KMS-11 (cell line): ENCODE data around the gene HHIPL1.
A peak's percentile ranks its signal among the peaks of the same experiment; 100 is the strongest.

Source experiments
- H2AFZ ChIP-seq: fragments of 200-600 bp; sonication (generic); 2 replicates; pipeline ENCODE4 v1.6.1; 2016; ENCODE audit warnings: antibody characterized with exemption, mixed run types, low read depth
- H3K27ac ChIP-seq: fragments of 200-600 bp; sonication (generic); 2 replicates; pipeline ENCODE4 v1.6.1; 2016; ENCODE audit warnings: mild to moderate bottlenecking, mixed run types
- H3K27me3 ChIP-seq: fragments of 200-600 bp; sonication (generic); 2 replicates; pipeline ENCODE4 v1.6.1; 2017; ENCODE audit warnings: mild to moderate bottlenecking, low read depth, mixed run types, moderate library complexity; ENCODE audit not compliant: insufficient read depth
- H3K36me3 ChIP-seq: fragments of 200-600 bp; sonication (generic); 2 replicates; pipeline ENCODE4 v1.6.1; 2017; ENCODE audit warnings: mild to moderate bottlenecking, mixed run types; ENCODE audit not compliant: insufficient read depth
- H3K4me1 ChIP-seq: fragments of 200-600 bp; sonication (generic); 2 replicates; pipeline ENCODE4 v1.6.1; 2016; ENCODE audit warnings: mild to moderate bottlenecking, low read depth, mixed run types; ENCODE audit not compliant: poor library complexity, severe bottlenecking
- H3K4me2 ChIP-seq: fragments of 200-600 bp; sonication (generic); 2 replicates; pipeline ENCODE4 v1.7.0; 2016; ENCODE audit warnings: mild to moderate bottlenecking, mixed run types
- H3K4me3 ChIP-seq: fragments of 200-600 bp; sonication (generic); IDR thresholded peaks from 2 replicates; pipeline ENCODE4 v1.6.1; 2017; ENCODE audit warnings: low read depth, low read length, mixed read lengths; ENCODE audit not compliant: insufficient read depth
- H3K79me2 ChIP-seq: fragments of 200-600 bp; sonication (generic); 2 replicates; pipeline ENCODE4 v1.6.1; 2016; ENCODE audit warnings: low read depth, mixed run types; ENCODE audit not compliant: insufficient read depth
- H3K9ac ChIP-seq: fragments of 200-600 bp; sonication (generic); 2 replicates; pipeline ENCODE4 v1.6.1; 2016; ENCODE audit warnings: mild to moderate bottlenecking, mixed run types
- H4K20me1 ChIP-seq: fragments of 200-600 bp; sonication (generic); 2 replicates; pipeline ENCODE4 v1.6.1; 2016; ENCODE audit warnings: mild to moderate bottlenecking, mixed run types; ENCODE audit not compliant: insufficient read depth
- CTCF ChIP-seq: fragments of 200-600 bp; sonication (generic); conservative IDR thresholded peaks from 2 replicates; pipeline ENCODE4 v1.6.1; 2017; ENCODE audit warnings: low read depth, mild to moderate bottlenecking, antibody characterized with exemption, low read length, moderate library complexity, mixed read lengths

The HHIPL1 gene

DNA sequence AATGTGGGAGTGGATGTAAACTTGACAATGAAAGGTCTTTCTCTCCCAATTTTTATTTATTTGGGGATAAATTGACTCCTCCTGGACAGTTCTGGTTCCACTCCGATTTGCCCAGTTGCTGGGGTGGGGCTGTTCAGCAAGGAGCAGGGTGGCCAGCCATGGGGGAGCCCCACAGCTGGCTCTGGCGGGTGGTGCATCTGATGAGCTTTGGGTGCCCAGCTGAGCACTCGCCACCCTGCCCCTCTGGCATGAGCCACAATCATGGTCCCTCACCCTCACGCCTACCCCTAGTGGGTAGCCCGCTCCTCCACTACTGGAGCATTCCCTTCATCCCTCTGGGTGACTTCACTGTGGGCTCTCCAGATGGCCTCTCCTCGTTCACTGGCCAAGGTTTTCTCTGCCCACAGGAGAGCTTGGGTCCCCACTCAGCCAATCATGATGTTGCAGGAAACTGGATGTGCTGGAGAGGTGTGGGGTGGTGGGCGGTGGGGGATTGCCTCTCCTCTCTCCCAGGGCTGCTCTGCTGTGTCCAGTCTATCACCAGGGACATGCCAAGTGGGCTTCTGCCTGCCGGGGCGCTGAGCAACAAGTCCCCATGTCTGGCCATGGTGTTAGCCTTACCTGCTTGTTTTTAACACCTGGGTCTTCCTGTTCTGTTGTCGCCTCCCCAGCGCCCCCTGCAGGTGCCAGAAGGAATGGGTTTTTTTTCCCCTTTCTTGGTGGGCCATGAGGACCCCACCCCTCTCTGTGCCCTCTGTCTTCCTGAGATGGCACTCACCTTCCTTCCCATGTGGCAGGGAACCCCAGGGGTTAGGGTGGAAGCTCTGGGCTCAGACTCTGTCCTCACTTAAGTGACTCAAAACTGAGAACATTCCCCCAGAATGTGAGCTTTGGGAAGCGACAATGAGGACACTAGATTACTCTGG is 42.6 kb downstream of the HHIPL1 start:
- no peak overlapping the region for H3K9ac ChIP-seq
- H2AFZ ChIP-seq = no peak overlapping the region
- no peaks in the 10 kb centered on the region for H3K79me2 ChIP-seq
- H3K4me1 ChIP-seq = peaks cover 1% of the 10 kb centered on the region
- H3K27me3 ChIP-seq = no peaks in the 10 kb centered on the region
- TF ChIP-seq CTCF = peak; percentile 94
- no peaks in the 10 kb centered on the region for H3K36me3 ChIP-seq
- no peaks in the 10 kb centered on the region for H4K20me1 ChIP-seq
- no peak overlapping the region for H3K27ac ChIP-seq
- no peak overlapping the region for H3K4me2 ChIP-seq
- H3K4me3 ChIP-seq = no peak overlapping the region

DNA sequence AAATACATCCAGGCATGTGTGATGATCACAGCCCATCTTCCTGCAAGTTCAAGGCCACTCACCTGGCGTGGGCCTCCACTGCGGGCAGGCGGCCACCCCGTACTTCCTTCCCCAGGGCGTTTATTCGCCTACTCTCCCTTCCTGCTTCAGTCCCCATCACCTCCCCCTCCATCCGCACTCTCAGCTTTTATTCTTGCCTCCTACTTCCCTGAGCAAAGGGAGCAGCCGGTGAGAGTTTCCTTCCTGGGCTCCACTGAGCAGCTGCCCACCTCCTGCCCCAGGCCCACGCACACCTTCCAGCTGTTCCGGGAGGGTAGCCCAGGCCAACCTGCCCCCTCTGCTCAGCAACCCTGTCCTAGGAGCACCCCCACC is 43.3 kb downstream of the HHIPL1 start:
- Histone ChIP-seq H3K27ac (no peak overlapping the region), H3K27me3 (no peaks in the 10 kb centered on the region), H3K9ac (no peak overlapping the region), H3K4me2 (no peak overlapping the region), H3K4me3 (no peak overlapping the region), H3K4me1 (no peaks in the 10 kb centered on the region), H4K20me1 (no peaks in the 10 kb centered on the region), H3K79me2 (no peaks in the 10 kb centered on the region), H3K36me3 (no peaks in the 10 kb centered on the region), H2AFZ (no peak overlapping the region)
- TF ChIP-seq CTCF = no peak; the same call in 1 of the 2 replicates

GRCh38 chr14:99688629-99689028 is 43.7 kb downstream of the HHIPL1 start:
- H3K4me3 ChIP-seq = no peak overlapping the region
- no peak overlapping the region for H2AFZ ChIP-seq
- TF ChIP-seq CTCF = no peak
- no peak overlapping the region for H3K4me2 ChIP-seq
- no peaks in the 10 kb centered on the region for H3K27me3 ChIP-seq
- no peak overlapping the region for H3K27ac ChIP-seq
- H4K20me1 ChIP-seq = no peaks in the 10 kb centered on the region
- H3K79me2 ChIP-seq = no peaks in the 10 kb centered on the region
- no peak overlapping the region for H3K9ac ChIP-seq
- H3K4me1 ChIP-seq = no peaks in the 10 kb centered on the region
- no peaks in the 10 kb centered on the region for H3K36me3 ChIP-seq

DNA sequence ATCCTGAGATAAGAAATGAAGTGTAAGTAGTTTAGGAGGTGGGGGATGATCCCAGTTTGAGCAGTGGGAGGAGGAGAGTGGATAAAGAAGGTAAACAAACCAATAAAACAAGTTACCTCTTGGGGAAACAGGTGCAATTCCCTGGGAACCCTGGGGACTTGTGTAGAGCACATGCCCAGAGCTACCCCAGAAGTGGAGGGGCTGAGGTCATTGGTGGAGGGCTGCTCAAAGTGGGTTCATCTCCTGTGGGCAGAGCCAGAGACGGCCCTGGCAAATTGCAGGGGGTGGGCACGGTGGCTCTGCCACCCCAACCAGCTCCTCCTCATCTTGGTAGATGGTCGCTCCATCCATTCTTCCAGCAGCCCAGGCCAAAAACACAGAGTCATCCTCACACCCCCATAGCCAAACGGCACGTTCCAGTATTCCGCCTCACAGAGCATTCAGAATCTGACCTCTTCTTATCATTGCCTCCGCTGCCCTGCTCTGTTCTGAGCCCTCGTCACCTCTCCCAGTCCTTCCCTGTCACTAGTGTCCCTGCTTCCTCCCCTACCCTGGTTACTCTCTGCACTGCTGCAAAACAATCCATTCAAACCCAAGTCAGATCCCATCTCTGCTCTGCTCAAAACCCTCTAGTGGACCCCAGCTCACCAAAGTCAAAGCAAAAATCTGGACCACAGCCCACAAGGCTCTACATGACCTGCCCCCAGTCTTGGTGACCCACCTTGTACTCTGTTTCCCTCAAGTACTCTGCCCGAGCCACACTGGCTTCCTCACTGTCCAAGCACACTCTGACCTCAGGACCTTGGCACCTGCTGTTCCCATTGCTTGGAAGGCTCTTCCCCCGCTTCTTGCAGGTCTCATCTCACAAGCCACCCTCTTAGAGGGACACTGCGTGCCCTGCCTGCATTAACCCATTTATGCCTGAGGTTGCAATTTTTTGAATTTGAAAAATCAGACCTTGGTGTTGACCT is 44.6 kb downstream of the HHIPL1 start:
- Histone ChIP-seq H3K9ac (no peak overlapping the region), H3K79me2 (no peaks in the 10 kb centered on the region), H2AFZ (no peak overlapping the region), H3K27me3 (no peaks in the 10 kb centered on the region), H3K4me2 (no peak overlapping the region), H3K4me1 (no peaks in the 10 kb centered on the region), H3K4me3 (no peak overlapping the region), H3K36me3 (no peaks in the 10 kb centered on the region), H3K27ac (no peak overlapping the region), H4K20me1 (no peaks in the 10 kb centered on the region)
- TF ChIP-seq CTCF = no peak
